ENCODE measurements around the gene SLMAP.

- no peak for TF ChIP-seq CTCF (IDR thresholded peaks at IDR 0.05 in 4 of 5, conservative IDR thresholded peaks at IDR 0.05 in 1 of 5)
- no peak for TF ChIP-seq POLR2A (IDR thresholded peaks at IDR 0.05)
These were observed 16.1 kb downstream of the SLMAP start for GRCh38 chr3:57772251-57772650.
